GM23248 (cell line): ENCODE results near the gene MMP17. TPM values are rescaled to one million over a fixed set of nuclear protein-coding genes. Genes with fewer than 3 reads are reported as not detected.

ENCODE experiments used
- DNase-seq: peaks from one replicate; pipeline ENCODE4 v3.0.0-alpha.2; 2015
- H2AFZ ChIP-seq: fragments of 200-600 bp; sonication (generic); 2 replicates; pipeline ENCODE4 v1.6.1; 2016; ENCODE audit warnings: antibody characterized with exemption
- H3F3A ChIP-seq: fragments of 200-600 bp; sonication (generic); 2 replicates; pipeline ENCODE4 v1.6.1; 2016; ENCODE audit warnings: mild to moderate bottlenecking, antibody characterized with exemption, mixed run types; ENCODE audit not compliant: insufficient read depth
- H3K27ac ChIP-seq: fragments of 200-600 bp; sonication (generic); 2 replicates; pipeline ENCODE4 v1.5.1; 2016; ENCODE audit warnings: mild to moderate bottlenecking
- H3K27me3 ChIP-seq: fragments of 200-600 bp; sonication (generic); replicated peaks from 2 replicates; pipeline ENCODE4 v1.6.1; 2016; ENCODE audit warnings: mild to moderate bottlenecking; ENCODE audit not compliant: insufficient read depth
- H3K36me3 ChIP-seq: fragments of 200-600 bp; sonication (generic); 2 replicates; pipeline ENCODE4 v1.6.1; 2016; ENCODE audit warnings: low read depth, mild to moderate bottlenecking
- H3K4me1 ChIP-seq: fragments of 200-600 bp; sonication (generic); 2 replicates; pipeline ENCODE4 v1.6.1; 2016; ENCODE audit warnings: mild to moderate bottlenecking; ENCODE audit not compliant: insufficient read depth
- H3K4me2 ChIP-seq: fragments of 200-600 bp; sonication (generic); one replicate; pipeline ENCODE4 v1.6.1; 2016; ENCODE audit warnings: mild to moderate bottlenecking; ENCODE audit not compliant: unreplicated experiment
- H3K4me3 ChIP-seq: fragments of 200-600 bp; sonication (generic); 2 replicates; pipeline ENCODE4 v1.5.1; 2016; ENCODE audit warnings: mild to moderate bottlenecking
- H3K79me2 ChIP-seq: fragments of 200-600 bp; sonication (generic); 2 replicates; pipeline ENCODE4 v1.6.1; 2016; ENCODE audit warnings: mild to moderate bottlenecking; ENCODE audit not compliant: insufficient read depth
- H3K9ac ChIP-seq: fragments of 200-600 bp; sonication (generic); 2 replicates; pipeline ENCODE4 v1.6.1; 2016; ENCODE audit warnings: mild to moderate bottlenecking
- H3K9me2 ChIP-seq: fragments of 200-600 bp; sonication (generic); 2 replicates; pipeline ENCODE4 v1.6.1; 2016; ENCODE audit warnings: mixed run types, mild to moderate bottlenecking, moderate library complexity; ENCODE audit not compliant: insufficient read depth
- H3K9me3 ChIP-seq: fragments of 200-600 bp; sonication (generic); one replicate; pipeline ENCODE4 v1.6.1; 2017; ENCODE audit warnings: low read depth
- H4K20me1 ChIP-seq: fragments of 200-600 bp; sonication (generic); 2 replicates; pipeline ENCODE4 v1.6.0; 2016; ENCODE audit not compliant: insufficient read depth
- EZH2 ChIP-seq: fragments of 200-600 bp; sonication (generic); IDR thresholded peaks from 2 replicates; pipeline ENCODE4 v1.6.1; 2018; ENCODE audit warnings: antibody characterized with exemption, mild to moderate bottlenecking; ENCODE audit not compliant: insufficient read depth, poor library complexity, severe bottlenecking
- EZH2phosphoT487 ChIP-seq: fragments of 200-600 bp; sonication (generic); IDR thresholded peaks from 2 replicates; pipeline ENCODE4 v1.6.1; 2018; ENCODE audit warnings: antibody characterized with exemption, moderate library complexity, mild to moderate bottlenecking, low read depth; ENCODE audit not compliant: insufficient read depth
- WGBS, 2 experiments: methylation state at CpG; one replicate each; pipeline ENCODE4 v1.1.6; 2015 to 2017; ENCODE audit warnings: low lambda C conversion rate in 2 of 2, low coverage in 1 of 2; ENCODE audit errors: missing lambda C conversion rate in 2 of 2; 5-methylcytosine and 5-hydroxymethylcytosine counted together
- in situ Hi-C: fragments of 300-500 bp; cut with MboI; formaldehyde crosslinking; loops from 2 replicates; pipeline ENCODE4 v1.15.0; 2020
- polyA plus RNA-seq: library from polyadenylated mRNA; unstranded; fragments of >200 nt; fragmentation: Nextera tagmentation; extraction: Ambion mirVana; gene quantifications from 2 replicates; pipeline ENCODE4 v1.2.1, GENCODE V29; 2016
- total RNA-seq: library from RNA; depleted of rRNA; stranded (reverse); fragments of >200 nt; shearing (Covaris generic); gene quantifications from 2 replicates; pipeline ENCODE4 v1.2.3, GENCODE V29; 2014

MMP17 gene
- total and polyA plus RNA-seq, 2 experiments from 2014 or later, result 10.1 to 52.1 TPM

DNA sequence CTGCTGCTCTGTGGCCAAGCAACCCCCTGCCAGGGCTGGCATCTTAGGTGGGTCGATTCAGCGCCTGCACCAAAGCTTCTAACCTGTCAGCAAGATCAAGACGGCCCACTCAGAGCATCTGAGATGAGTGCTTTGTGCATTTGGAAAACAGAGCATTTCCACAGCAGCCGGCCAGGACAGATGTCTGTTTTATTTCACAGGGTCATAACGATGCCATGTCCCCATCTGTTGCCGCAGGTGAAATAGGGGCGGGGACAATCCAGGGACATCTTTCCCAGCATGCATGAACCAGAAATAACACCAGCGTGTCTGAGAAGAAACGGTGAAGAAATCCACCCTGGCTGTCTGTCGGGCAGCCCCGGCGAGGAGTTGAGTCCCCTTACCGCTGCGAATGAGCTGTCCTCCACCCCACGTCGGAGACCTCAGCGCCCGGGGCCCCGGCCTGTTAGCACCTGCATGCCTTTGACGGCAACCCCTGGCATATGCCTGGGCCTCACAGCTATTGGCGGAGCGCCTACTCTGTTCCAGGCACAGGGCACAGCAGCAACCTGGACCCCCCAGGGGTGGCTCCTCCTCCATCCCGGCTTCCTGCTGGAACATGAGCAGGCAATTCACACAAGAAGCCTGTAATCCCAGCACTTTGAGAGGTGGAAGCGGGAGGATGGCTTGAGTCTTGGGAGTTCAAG lies 35.7 kb downstream of the MMP17 start:
- H3K4me2 ChIP-seq, result no peak overlapping the region
- no peak for TF ChIP-seq EZH2
- TF ChIP-seq EZH2phosphoT487, result no peak
- peaks cover 3% of the 10 kb centered on the region; the same call in 1 of the 2 replicates for H3F3A ChIP-seq
- H3K79me2 ChIP-seq, result no peaks in the 10 kb centered on the region
- H3K9ac ChIP-seq, result no peak overlapping the region
- H3K36me3 ChIP-seq, result no peaks in the 10 kb centered on the region
- in situ Hi-C loops, result no loop called here
- peaks cover 28% of the 10 kb centered on the region for H3K4me1 ChIP-seq
- no peaks in the 10 kb centered on the region for H4K20me1 ChIP-seq
- WGBS, 2 experiments, result 70 to 75% methylated on average over 19 to 24 of the region's 24 CpGs
- H2AFZ ChIP-seq, result no peak overlapping the region
- DNase-seq, result no peak
- no peaks in the 10 kb centered on the region for H3K9me2 ChIP-seq
- H3K9me3 ChIP-seq, result no peaks in the 10 kb centered on the region
- no peak overlapping the region for H3K4me3 ChIP-seq
- H3K27ac ChIP-seq, result no peak overlapping the region
- no peaks in the 10 kb centered on the region for H3K27me3 ChIP-seq

DNA sequence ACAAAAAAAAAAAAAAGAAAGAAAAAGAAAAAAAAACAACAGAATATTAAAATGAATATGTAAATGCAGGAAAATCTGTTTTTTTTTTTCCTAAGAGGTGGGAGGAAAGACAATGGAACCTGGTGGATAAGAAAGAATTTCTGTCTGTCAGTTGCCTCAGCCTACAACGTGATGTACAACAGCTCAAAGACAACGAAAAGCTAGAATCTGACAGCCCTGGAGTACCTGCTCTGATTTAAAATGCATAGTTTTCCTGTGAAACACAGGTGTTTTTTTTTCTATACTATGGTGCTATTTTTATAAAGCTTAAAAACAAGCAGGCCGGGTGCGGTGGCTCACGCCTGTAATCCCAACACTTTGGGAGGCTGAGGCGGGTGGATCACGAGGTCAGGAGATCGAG lies 36.3 kb downstream of the MMP17 start:
- Histone ChIP-seq H3K27ac (no peak overlapping the region), H3K79me2 (no peaks in the 10 kb centered on the region), H3K9ac (no peak overlapping the region), H4K20me1 (no peaks in the 10 kb centered on the region), H3K27me3 (no peaks in the 10 kb centered on the region), H3K4me1 (peaks cover 28% of the 10 kb centered on the region), H2AFZ (no peak overlapping the region), H3K36me3 (no peaks in the 10 kb centered on the region), H3K4me3 (no peak overlapping the region), H3K9me2 (no peaks in the 10 kb centered on the region), H3K9me3 (no peaks in the 10 kb centered on the region), H3F3A (no peaks in the 10 kb centered on the region), H3K4me2 (no peak overlapping the region)
- 97 to 98% methylated on average over 7 to 8 of the region's 8 CpGs for WGBS, 2 experiments
- in situ Hi-C loops, result no loop called here
- DNase-seq, result no peak
- TF ChIP-seq EZH2, result no peak
- no peak for TF ChIP-seq EZH2phosphoT487

DNA sequence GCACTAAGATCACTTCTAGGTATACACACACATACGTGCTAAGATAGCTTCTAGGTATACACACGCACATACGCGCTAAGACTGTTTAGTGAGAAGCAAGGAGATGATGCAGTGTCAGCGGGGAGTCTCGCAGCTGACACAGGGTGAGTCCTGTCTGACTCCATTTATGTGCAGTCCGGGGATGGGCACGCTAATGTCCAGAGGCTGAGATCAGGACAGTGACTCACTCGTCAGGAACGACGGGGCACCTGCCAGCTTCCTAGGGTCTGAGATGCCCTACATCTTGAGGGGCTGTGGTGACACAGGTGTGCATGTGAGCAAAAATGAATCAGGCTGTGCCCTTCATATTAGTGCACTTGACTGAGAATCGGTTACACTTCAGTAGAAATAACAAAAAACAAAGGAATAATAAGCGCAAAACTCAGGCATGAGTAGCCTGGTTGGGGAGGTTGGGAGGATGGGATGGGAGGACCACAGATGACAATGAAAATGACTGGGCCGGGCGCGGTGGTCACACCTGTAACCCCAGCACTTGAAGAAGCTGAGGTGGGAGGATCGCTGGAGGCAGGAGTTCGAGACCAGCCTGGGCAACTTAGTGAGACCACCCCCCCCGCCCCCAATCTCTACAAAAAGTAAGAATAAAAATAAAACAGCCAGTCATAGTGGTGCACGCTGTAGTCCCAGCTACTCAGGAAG lies 37.1 kb downstream of the MMP17 start:
- no peak overlapping the region for H3K4me2 ChIP-seq
- H3K4me1 ChIP-seq, result peaks cover 27% of the 10 kb centered on the region
- no peaks in the 10 kb centered on the region for H4K20me1 ChIP-seq
- H2AFZ ChIP-seq, result no peak overlapping the region
- DNase-seq, result peak; percentile 38
- no peak overlapping the region for H3K9ac ChIP-seq
- no peaks in the 10 kb centered on the region for H3K79me2 ChIP-seq
- TF ChIP-seq EZH2phosphoT487 (no peak), EZH2 (no peak)
- 87 to 88% methylated on average over 19 to 20 of the region's 20 CpGs for WGBS, 2 experiments
- in situ Hi-C loops, result no loop called here
- no peaks in the 10 kb centered on the region for H3K36me3 ChIP-seq
- no peaks in the 10 kb centered on the region; the same call in 1 of the 2 replicates for H3F3A ChIP-seq
- no peaks in the 10 kb centered on the region for H3K9me3 ChIP-seq
- no peak overlapping the region for H3K27ac ChIP-seq
- H3K27me3 ChIP-seq, result no peaks in the 10 kb centered on the region
- no peaks in the 10 kb centered on the region for H3K9me2 ChIP-seq
- no peak overlapping the region for H3K4me3 ChIP-seq

DNA sequence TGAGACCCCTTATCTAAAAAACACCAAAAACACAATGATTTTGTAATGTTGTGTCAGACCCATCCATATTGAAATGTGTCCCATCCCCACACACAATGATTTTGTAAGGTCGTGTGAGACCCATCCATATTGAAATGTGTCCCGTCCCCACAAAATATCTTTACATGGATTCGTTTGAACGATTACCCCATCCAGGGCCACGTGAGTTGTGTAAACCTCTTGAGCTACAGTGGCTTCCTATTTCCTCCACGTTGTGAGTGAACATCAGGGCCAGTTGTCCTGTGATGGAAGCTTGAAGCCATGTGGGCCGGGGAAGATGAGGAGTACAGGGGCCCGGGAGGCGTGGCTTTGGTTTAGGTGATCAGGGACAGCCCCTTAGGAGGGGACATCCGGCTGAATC lies 39.3 kb downstream of the MMP17 start:
- Histone ChIP-seq H2AFZ (no peak overlapping the region), H3K9ac (no peak overlapping the region), H3F3A (peaks cover 1% of the 10 kb centered on the region; the same call in 1 of the 2 replicates), H3K4me3 (no peak overlapping the region), H3K9me2 (no peaks in the 10 kb centered on the region), H3K27me3 (no peaks in the 10 kb centered on the region), H3K27ac (no peak overlapping the region), H3K36me3 (no peaks in the 10 kb centered on the region), H3K4me1 (peaks cover 24% of the 10 kb centered on the region), H3K9me3 (no peaks in the 10 kb centered on the region), H3K4me2 (no peak overlapping the region), H4K20me1 (no peaks in the 10 kb centered on the region), H3K79me2 (no peaks in the 10 kb centered on the region)
- WGBS, 2 experiments, result 84 to 90% methylated on average over 10 of the region's 10 CpGs
- no peak for DNase-seq
- in situ Hi-C loops, result no loop called here
- no peak for TF ChIP-seq EZH2
- TF ChIP-seq EZH2phosphoT487, result no peak
